Ovary (tissue), 3 donors: Measurements from ENCODE around the gene CHMP4A.

Source experiments
- EP300 ChIP-seq: sonication (generic); formaldehyde crosslinking; IDR thresholded peaks from one replicate; pipeline ENCODE4 v1.6.1; 2017; ENCODE audit warnings: antibody characterized with exemption
- POLR2A ChIP-seq: fragments of 450-650 bp; IDR thresholded peaks from one replicate; pipeline ENCODE4 v1.6.1; 2017; ENCODE audit warnings: antibody characterized with exemption, mild to moderate bottlenecking, moderate library complexity
- TF ChIP-seq, protein P1 (sequence below), 3 donors: fragments of 450-650 bp in 2 of 3; fragments of 200-600 bp in 1 of 3; IDR thresholded peaks; one replicate each; pipeline versions ENCODE4 v1.5.1 to v1.8.0; 2016 to 2022; ENCODE audit warnings: antibody characterized with exemption in 3 of 3, mild to moderate bottlenecking in 1 of 3
- donor health status: DM: no; HTN: no; CAD: no.

DNA sequence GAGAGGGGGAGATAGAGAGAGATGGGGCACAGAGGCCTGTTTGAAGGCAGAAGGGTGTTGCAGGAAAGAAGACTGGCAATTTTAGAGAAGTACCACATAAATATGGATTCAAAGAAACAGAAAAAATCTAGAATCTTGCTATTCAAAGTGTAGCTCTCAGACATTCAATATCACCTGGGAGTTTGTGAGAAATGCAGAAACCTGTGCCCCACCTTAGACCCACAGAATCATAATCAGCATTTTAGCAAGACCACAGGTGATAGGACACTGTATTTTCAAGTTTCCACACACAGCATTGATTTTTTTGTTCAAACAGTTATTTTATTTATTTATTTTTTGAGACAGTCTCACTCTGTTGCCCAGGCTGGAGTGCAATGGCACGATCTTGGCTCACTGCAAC is 15.6 kb upstream of the CHMP4A start:
- TF ChIP-seq POLR2A (no peak), EP300 (no peak)
- TF ChIP-seq, protein P1, sequence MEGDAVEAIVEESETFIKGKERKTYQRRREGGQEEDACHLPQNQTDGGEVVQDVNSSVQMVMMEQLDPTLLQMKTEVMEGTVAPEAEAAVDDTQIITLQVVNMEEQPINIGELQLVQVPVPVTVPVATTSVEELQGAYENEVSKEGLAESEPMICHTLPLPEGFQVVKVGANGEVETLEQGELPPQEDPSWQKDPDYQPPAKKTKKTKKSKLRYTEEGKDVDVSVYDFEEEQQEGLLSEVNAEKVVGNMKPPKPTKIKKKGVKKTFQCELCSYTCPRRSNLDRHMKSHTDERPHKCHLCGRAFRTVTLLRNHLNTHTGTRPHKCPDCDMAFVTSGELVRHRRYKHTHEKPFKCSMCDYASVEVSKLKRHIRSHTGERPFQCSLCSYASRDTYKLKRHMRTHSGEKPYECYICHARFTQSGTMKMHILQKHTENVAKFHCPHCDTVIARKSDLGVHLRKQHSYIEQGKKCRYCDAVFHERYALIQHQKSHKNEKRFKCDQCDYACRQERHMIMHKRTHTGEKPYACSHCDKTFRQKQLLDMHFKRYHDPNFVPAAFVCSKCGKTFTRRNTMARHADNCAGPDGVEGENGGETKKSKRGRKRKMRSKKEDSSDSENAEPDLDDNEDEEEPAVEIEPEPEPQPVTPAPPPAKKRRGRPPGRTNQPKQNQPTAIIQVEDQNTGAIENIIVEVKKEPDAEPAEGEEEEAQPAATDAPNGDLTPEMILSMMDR (IDR thresholded peaks at IDR 0.05): no peak
